Astrocyte (in vitro differentiated cells and primary cell): ENCODE data around the gene L3MBTL4. TPM values are rescaled to one million over a fixed set of nuclear protein-coding genes. Genes with fewer than 3 reads are reported as not detected.

Source experiments
- DNase-seq: peaks from one replicate; pipeline ENCODE4 v3.0.0-alpha.2; 2010; ENCODE audit warnings: low read depth
- FAIRE-seq: peaks from 2 replicates; lab custom pipeline; 2011; peaks lifted over from hg19 to GRCh38; lab: Jason Lieb, UNC
- H2AFZ ChIP-seq: 2 replicates; pipeline ENCODE4 v1.6.0; 2012; ENCODE audit warnings: low read depth, low read length, inconsistent platforms
- H3K27ac ChIP-seq: 2 replicates; pipeline ENCODE4 v1.5.1; 2011; ENCODE audit warnings: low read depth, low read length, inconsistent platforms
- H3K27me3 ChIP-seq: 2 replicates; pipeline ENCODE4 v1.6.0; 2011; ENCODE audit warnings: low read length, inconsistent platforms; ENCODE audit not compliant: insufficient read depth
- H3K36me3 ChIP-seq: 2 replicates; pipeline ENCODE4 v1.5.1; 2011; ENCODE audit warnings: low read length, inconsistent platforms; ENCODE audit not compliant: insufficient read depth
- H3K4me1 ChIP-seq: 2 replicates; pipeline ENCODE4 v1.5.1; 2011; ENCODE audit warnings: low read length, inconsistent platforms; ENCODE audit not compliant: insufficient read depth
- H3K4me2 ChIP-seq: 2 replicates; pipeline ENCODE4 v1.6.0; 2012; ENCODE audit warnings: low read length, inconsistent platforms
- H3K4me3 ChIP-seq: 2 replicates; pipeline ENCODE4 v1.5.1; 2011; ENCODE audit warnings: low read depth, mild to moderate bottlenecking, low read length, inconsistent platforms; ENCODE audit not compliant: insufficient read depth
- H3K79me2 ChIP-seq: 2 replicates; pipeline ENCODE4 v1.6.0; 2012; ENCODE audit warnings: mild to moderate bottlenecking, low read length, inconsistent platforms; ENCODE audit not compliant: insufficient read depth
- H3K9ac ChIP-seq: 2 replicates; pipeline ENCODE4 v1.6.0; 2012; ENCODE audit warnings: mild to moderate bottlenecking, low read length, inconsistent platforms
- H3K9me3 ChIP-seq: 2 replicates; pipeline ENCODE4 v1.5.1; 2012; ENCODE audit warnings: low read depth, mild to moderate bottlenecking, low read length, inconsistent platforms; ENCODE audit not compliant: insufficient read depth
- H4K20me1 ChIP-seq: 2 replicates; pipeline ENCODE4 v1.6.0; 2012; ENCODE audit warnings: low read length, inconsistent platforms; ENCODE audit not compliant: insufficient read depth
- H3K27ac Mint-ChIP-seq: one replicate; pipeline ENCODE4 v1.8.0; 2021; ENCODE audit warnings: mild to moderate bottlenecking, mixed read lengths; ENCODE audit not compliant: unreplicated experiment
- H3K27me3 Mint-ChIP-seq: one replicate; pipeline ENCODE4 v1.8.0; 2021; ENCODE audit warnings: low read depth, mixed read lengths; ENCODE audit not compliant: unreplicated experiment
- H3K36me3 Mint-ChIP-seq: one replicate; pipeline ENCODE4 v1.8.0; 2021; ENCODE audit warnings: low read depth, mixed read lengths; ENCODE audit not compliant: unreplicated experiment
- H3K4me1 Mint-ChIP-seq: one replicate; pipeline ENCODE4 v1.8.0; 2021; ENCODE audit warnings: low read depth, mixed read lengths; ENCODE audit not compliant: unreplicated experiment
- H3K4me3 Mint-ChIP-seq: one replicate; pipeline ENCODE4 v1.8.0; 2021; ENCODE audit warnings: mild to moderate bottlenecking, moderate library complexity, mixed read lengths; ENCODE audit not compliant: unreplicated experiment
- H3K9me3 Mint-ChIP-seq: one replicate; pipeline ENCODE4 v1.8.0; 2021; ENCODE audit warnings: mild to moderate bottlenecking, mixed read lengths; ENCODE audit not compliant: unreplicated experiment
- CTCF ChIP-seq: IDR thresholded peaks from 2 replicates; pipeline ENCODE4 v1.5.1; 2011; ENCODE audit warnings: low read depth, mild to moderate bottlenecking, inconsistent platforms, low read length, moderate library complexity; ENCODE audit not compliant: insufficient read depth
- EZH2 ChIP-seq: IDR thresholded peaks from 2 replicates; pipeline ENCODE4 v1.6.1; 2012; ENCODE audit warnings: mild to moderate bottlenecking, low read length, inconsistent platforms; ENCODE audit not compliant: insufficient read depth
- total RNA-seq: library from RNA; stranded (reverse); gene quantifications from 2 replicates; pipeline ENCODE4 v1.2.1, GENCODE V29; 2021

The L3MBTL4 gene
- total RNA-seq, 1 donor from 2014 or later: 0.52 TPM

GRCh38 chr18:5942591-5942990, 472.1 kb downstream of the L3MBTL4 start:
- no peak overlapping the region for H3K9ac ChIP-seq
- H3K36me3 ChIP-seq: no peaks in the 10 kb centered on the region
- no peak overlapping the region for H3K27ac ChIP-seq
- peaks cover 3% of the 10 kb centered on the region for H3K27me3 ChIP-seq
- no peak for TF ChIP-seq CTCF
- TF ChIP-seq EZH2: no peak
- no peak overlapping the region for H3K4me2 ChIP-seq
- H3K27me3 Mint-ChIP-seq: peaks cover 3% of the 10 kb centered on the region
- no peak for DNase-seq
- H3K27ac Mint-ChIP-seq: no peak overlapping the region
- peaks cover 19% of the 10 kb centered on the region for H3K4me1 Mint-ChIP-seq
- H3K4me3 ChIP-seq: no peak overlapping the region
- no peaks in the 10 kb centered on the region for H3K9me3 Mint-ChIP-seq
- no peaks in the 10 kb centered on the region for H4K20me1 ChIP-seq
- no peak for FAIRE-seq
- H3K4me1 ChIP-seq: no peaks in the 10 kb centered on the region
- no peak overlapping the region for H3K4me3 Mint-ChIP-seq
- no peaks in the 10 kb centered on the region for H3K79me2 ChIP-seq
- no peaks in the 10 kb centered on the region for H3K9me3 ChIP-seq
- H2AFZ ChIP-seq: no peak overlapping the region
- no peaks in the 10 kb centered on the region for H3K36me3 Mint-ChIP-seq

- no peak for DNase-seq
- Mint-ChIP-seq H3K27me3 (peaks cover 6% of the 10 kb centered on the region), H3K4me3 (no peak overlapping the region), H3K27ac (no peak overlapping the region), H3K9me3 (no peaks in the 10 kb centered on the region), H3K36me3 (no peaks in the 10 kb centered on the region), H3K4me1 (peaks cover 19% of the 10 kb centered on the region)
- H3K9me3 ChIP-seq: no peaks in the 10 kb centered on the region
- H3K27ac ChIP-seq: no peak overlapping the region
- no peak overlapping the region for H3K4me2 ChIP-seq
- peaks cover 3% of the 10 kb centered on the region for H3K27me3 ChIP-seq
- H3K4me3 ChIP-seq: no peak overlapping the region
- TF ChIP-seq CTCF (no peak), EZH2 (no peak)
- peak overlapping the region; percentile 11 for H2AFZ ChIP-seq
- no peaks in the 10 kb centered on the region for H3K36me3 ChIP-seq
- no peaks in the 10 kb centered on the region for H3K79me2 ChIP-seq
- no peaks in the 10 kb centered on the region for H4K20me1 ChIP-seq
- no peak overlapping the region for H3K9ac ChIP-seq
- H3K4me1 ChIP-seq: no peaks in the 10 kb centered on the region
- FAIRE-seq: no peak
These were observed 472.8 kb downstream of the L3MBTL4 start for GRCh38 chr18:5941890-5942289.

GRCh38 chr18:5939801-5940667, 474.7 kb downstream of the L3MBTL4 start:
- H3K4me1 ChIP-seq: no peaks in the 10 kb centered on the region
- H4K20me1 ChIP-seq: no peaks in the 10 kb centered on the region
- no peak for DNase-seq
- H3K9me3 ChIP-seq: no peaks in the 10 kb centered on the region
- no peak overlapping the region for H3K4me3 Mint-ChIP-seq
- H3K27me3 ChIP-seq: peaks cover 3% of the 10 kb centered on the region
- H3K36me3 Mint-ChIP-seq: peaks cover 2% of the 10 kb centered on the region
- no peaks in the 10 kb centered on the region for H3K9me3 Mint-ChIP-seq
- peaks cover 19% of the 10 kb centered on the region for H3K4me1 Mint-ChIP-seq
- H2AFZ ChIP-seq: no peak overlapping the region
- no peak for FAIRE-seq
- no peak overlapping the region for H3K9ac ChIP-seq
- no peak overlapping the region for H3K27ac Mint-ChIP-seq
- no peak overlapping the region for H3K4me2 ChIP-seq
- peaks cover 10% of the 10 kb centered on the region for H3K27me3 Mint-ChIP-seq
- TF ChIP-seq EZH2: no peak
- no peak for TF ChIP-seq CTCF
- H3K79me2 ChIP-seq: no peaks in the 10 kb centered on the region
- H3K27ac ChIP-seq: no peak overlapping the region
- no peaks in the 10 kb centered on the region for H3K36me3 ChIP-seq
- no peak overlapping the region for H3K4me3 ChIP-seq
